ENCODE results near the gene WWC1. TPM values are rescaled to one million over a fixed set of nuclear protein-coding genes. Genes with fewer than 3 reads are reported as not detected.

Gene WWC1
- total and polyA plus RNA-seq, 9 of the 15 experiments (the other 6 are each of a cell fraction or from before 2014, with no cell fraction given) = under 0.01 to 0.54 (median 0.42) TPM; not detected in 6

- TF ChIP-seq ELK1 (CRISPR knock-in tag; IDR thresholded peaks at IDR 0.05) (no peak), NR0B1 (IDR thresholded peaks at IDR 0.05; ENCODE audit: partially characterized antibody) (no peak), TCFL5 (CRISPR knock-in tag; conservative IDR thresholded peaks at IDR 0.05) (no peak)
These were observed 42.8 kb downstream of the WWC1 start (continued) for GRCh38 chr5:168334280-168334679.

- H3K9ac ChIP-seq (ENCODE audit: insufficient read depth in 1 of 2, low read depth in 2 of 2, low read length in 2 of 2) = no peak overlapping the region
- H3K27ac ChIP-seq (ENCODE audit: extremely low read depth, low read depth, low read length) = no peak overlapping the region
- in situ Hi-C loops (cut with MboI) = no loop called here
- no peaks in the 10 kb centered on the region for H3K79me2 ChIP-seq (ENCODE audit: control insufficient read depth, insufficient read depth, low read length)
- no peaks in the 10 kb centered on the region for H3K9me3 ChIP-seq (replicated peaks; ENCODE audit: control insufficient read depth, insufficient read depth, low read depth, low read length)
- 0% methylated on average over 4 of the region's 4 CpGs for WGBS (ENCODE audit: insufficient coverage, low coverage, missing lambda C conversion rate)
- H3K9me1 ChIP-seq (ENCODE audit: control insufficient read depth, insufficient read depth, low read length) = no peaks in the 10 kb centered on the region
- H3K4me3 ChIP-seq = no peak overlapping the region
- H3K4me2 ChIP-seq (ENCODE audit: insufficient read depth, low read length) = no peak overlapping the region
- ChIA-PET POLR2A (no interaction called here), CTCF (ENCODE audit: low intra/inter-chr PET ratio) (no interaction called here)
- no peaks in the 10 kb centered on the region for H3K4me1 ChIP-seq (replicated peaks in 1 of 2; ENCODE audit: control insufficient read depth in 2 of 2, insufficient read depth in 2 of 2, low read length in 2 of 2)
- FAIRE-seq (no peak), DNase-seq (ENCODE audit: extremely low read depth in 1 of 4, low spot score in 3 of 4) (no peak), ATAC-seq (no peak)
- H3K27me3 ChIP-seq (ENCODE audit: control insufficient read depth in 2 of 2, insufficient read depth in 2 of 2, low read length in 2 of 2) = peaks cover 2 to 6% of the 10 kb centered on the region in 2 experiments; a peak in 3 of 5 replicates
- no TSS peak for BruUV-seq (replicated peaks)
- intact Hi-C loops (cut with micrococcal nuclease) = no loop called here
- H2AFZ ChIP-seq (ENCODE audit: low read depth, low read length) = no peak overlapping the region
- H3K36me3 ChIP-seq (ENCODE audit: control insufficient read depth, insufficient read depth, low read length) = no peaks in the 10 kb centered on the region
- H4K20me1 ChIP-seq (replicated peaks; ENCODE audit: control insufficient read depth, insufficient read depth, low read length) = no peaks in the 10 kb centered on the region
- no peak for TF ChIP-seq MITF (IDR thresholded peaks at IDR 0.05)
- no peak for TF ChIP-seq CCNT2 (IDR thresholded peaks at IDR 0.05; ENCODE audit: borderline replicate concordance, extremely low read depth, insufficient read length, low read depth, low read length)
- TF ChIP-seq DMBX1 (CRISPR knock-in tag; IDR thresholded peaks at IDR 0.05; ENCODE audit: borderline replicate concordance) = no peak
- no peak for TF ChIP-seq ZC3H4 (CRISPR knock-in tag; IDR thresholded peaks at IDR 0.05; ENCODE audit: borderline replicate concordance)
- no peak for TF ChIP-seq FOSL1 (tag; conservative IDR thresholded peaks at IDR 0.05)
- no peak for TF ChIP-seq RBBP5 (IDR thresholded peaks at IDR 0.05; ENCODE audit: borderline replicate concordance, insufficient read depth, low read length, poor library complexity, severe bottlenecking)
- TF ChIP-seq ZBTB8A (IDR thresholded peaks at IDR 0.05; ENCODE audit: partially characterized antibody) = no peak
- no peak for TF ChIP-seq CBX8 (IDR thresholded peaks at IDR 0.05; ENCODE audit: borderline replicate concordance, extremely low read depth, low read depth, low read length, poor library complexity, severe bottlenecking)
- no peak for TF ChIP-seq ZBTB11 (CRISPR knock-in tag; IDR thresholded peaks at IDR 0.05)
These were observed 43.2 kb downstream of the WWC1 start for GRCh38 chr5:168334695-168335094.

All from K562 (cell line).